SK-N-MC (cell line): ENCODE data around the gene FGD6.

Source experiments
- EZH2 ChIP-seq: fragments of 200-600 bp; sonication (generic); IDR thresholded peaks from one replicate; pipeline ENCODE4 v1.6.1; 2017; ENCODE audit warnings: antibody characterized with exemption
- POLR2AphosphoS5 ChIP-seq: IDR thresholded peaks from 2 replicates; pipeline ENCODE4 v1.6.1; 2012; ENCODE audit warnings: mild to moderate bottlenecking, low read depth, low read length, borderline replicate concordance

DNA sequence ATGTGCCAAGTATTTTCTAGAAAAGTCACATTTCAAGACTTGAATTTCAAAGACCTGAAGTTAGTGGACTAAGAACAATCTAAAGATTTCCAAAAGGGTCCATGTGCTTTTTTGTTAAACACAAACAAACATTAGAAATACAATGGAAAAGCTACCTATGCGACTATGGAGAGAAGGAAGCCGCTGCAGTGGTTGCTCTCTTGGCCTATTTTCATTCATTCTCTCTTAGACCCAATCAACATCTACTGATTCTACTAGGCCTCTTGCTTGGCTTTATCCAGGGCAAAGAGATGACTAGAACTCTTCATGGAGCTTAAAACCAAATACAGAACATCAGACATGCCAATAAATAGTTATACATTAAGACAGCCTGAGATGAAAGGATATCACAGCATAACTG, 9.9 kb downstream of the FGD6 start:
- TF ChIP-seq EZH2: no peak
- no peak for TF ChIP-seq POLR2AphosphoS5
